Mucosa of rectum (tissue), 2 donors: ENCODE measurements around the gene MCEMP1.

Source experiments
- H3K27ac ChIP-seq, 2 donors: one replicate each; pipeline ENCODE4 v1.7.0; 2013; ENCODE audit warnings: inconsistent platforms in 2 of 2, low read depth in 2 of 2, low read length in 2 of 2
- H3K27me3 ChIP-seq, 2 donors: one replicate each; pipeline ENCODE4 v1.7.0; 2013; ENCODE audit warnings: low read length in 2 of 2; ENCODE audit not compliant: control insufficient read depth in 2 of 2, insufficient read depth in 2 of 2
- H3K36me3 ChIP-seq, 2 donors: one replicate each; pipeline ENCODE4 v1.7.0; 2013; ENCODE audit warnings: low read length in 2 of 2; ENCODE audit not compliant: control insufficient read depth in 2 of 2, insufficient read depth in 2 of 2
- H3K4me1 ChIP-seq, 2 donors: one replicate each; pipeline ENCODE4 v1.7.0; 2013; ENCODE audit warnings: low read length in 2 of 2, mild to moderate bottlenecking in 1 of 2; ENCODE audit not compliant: control insufficient read depth in 2 of 2, insufficient read depth in 2 of 2
- H3K4me3 ChIP-seq, 2 donors: one replicate each; pipeline ENCODE4 v1.7.0; 2013; ENCODE audit warnings: low read length in 2 of 2
- H3K9ac ChIP-seq, 2 donors: one replicate each; pipeline ENCODE4 v1.7.0; 2013; ENCODE audit warnings: low read length in 2 of 2, low read depth in 1 of 2, mild to moderate bottlenecking in 1 of 2
- H3K9me3 ChIP-seq, 2 donors: one replicate each; pipeline ENCODE4 v1.7.0; 2013; ENCODE audit warnings: low read length in 2 of 2; ENCODE audit not compliant: control insufficient read depth in 2 of 2
- donor health status: healthy.
- donor health status: Normal muscosa, but diverticular disease.

The MCEMP1 gene

GRCh38 chr19:7670150-7670783, 6.6 kb upstream of the MCEMP1 start:
- Histone ChIP-seq H3K4me3 (no peak overlapping the region), H3K4me1 (no peaks in the 10 kb centered on the region), H3K36me3 (no peaks in the 10 kb centered on the region), H3K27me3 (peaks cover 12 to 18% of the 10 kb centered on the region in 2 donors), H3K9me3 (no peaks in the 10 kb centered on the region), H3K9ac (no peak overlapping the region), H3K27ac (no peak overlapping the region)

- H3K27me3 ChIP-seq, result peaks cover 12 to 18% of the 10 kb centered on the region in 2 donors
- no peak overlapping the region for H3K4me3 ChIP-seq
- no peak overlapping the region for H3K27ac ChIP-seq
- no peaks in the 10 kb centered on the region for H3K36me3 ChIP-seq
- no peak overlapping the region for H3K9ac ChIP-seq
- no peaks in the 10 kb centered on the region for H3K4me1 ChIP-seq
- no peaks in the 10 kb centered on the region for H3K9me3 ChIP-seq
These were observed 6.1 kb upstream of the MCEMP1 start for GRCh38 chr19:7670790-7671189.

GRCh38 chr19:7672522-7672921, 4.4 kb upstream of the MCEMP1 start:
- Histone ChIP-seq H3K9me3 (no peaks in the 10 kb centered on the region), H3K27ac (no peak overlapping the region), H3K27me3 (peaks cover 13 to 18% of the 10 kb centered on the region in 2 donors), H3K4me1 (no peaks in the 10 kb centered on the region), H3K9ac (no peak overlapping the region), H3K4me3 (no peak overlapping the region), H3K36me3 (no peaks in the 10 kb centered on the region)

- H3K4me3 ChIP-seq, result no peak overlapping the region
- peaks cover 16 to 22% of the 10 kb centered on the region in 2 donors for H3K27me3 ChIP-seq
- H3K27ac ChIP-seq, result no peak overlapping the region
- H3K4me1 ChIP-seq, result peaks cover 1 to 2% of the 10 kb centered on the region in 2 donors
- H3K9me3 ChIP-seq, result no peaks in the 10 kb centered on the region
- H3K36me3 ChIP-seq, result no peaks in the 10 kb centered on the region
- no peak overlapping the region for H3K9ac ChIP-seq
These were observed 2.6 kb upstream of the MCEMP1 start for GRCh38 chr19:7674010-7675005.

GRCh38 chr19:7676376-7676775, 514 bp upstream of the MCEMP1 start:
- Histone ChIP-seq H3K36me3 (no peaks in the 10 kb centered on the region), H3K4me1 (peaks cover 8 to 11% of the 10 kb centered on the region in 2 donors), H3K4me3 (no peak overlapping the region), H3K27me3 (peaks cover 9 to 13% of the 10 kb centered on the region in 2 donors), H3K9ac (no peak overlapping the region), H3K27ac (no peak overlapping the region), H3K9me3 (no peaks in the 10 kb centered on the region)

GRCh38 chr19:7677669-7678311, 900 bp downstream of the MCEMP1 start:
- peaks cover 12 to 14% of the 10 kb centered on the region in 2 donors for H3K4me1 ChIP-seq
- H3K27ac ChIP-seq, result no peak overlapping the region
- peaks cover 3 to 5% of the 10 kb centered on the region in 2 donors for H3K36me3 ChIP-seq
- peaks cover 4 to 13% of the 10 kb centered on the region in 2 donors for H3K27me3 ChIP-seq
- H3K9ac ChIP-seq, result no peak overlapping the region
- no peak overlapping the region for H3K4me3 ChIP-seq
- no peaks in the 10 kb centered on the region for H3K9me3 ChIP-seq

- peaks cover 3 to 12% of the 10 kb centered on the region in 2 donors for H3K36me3 ChIP-seq
- H3K27ac ChIP-seq, result no peak overlapping the region
- peaks cover 4 to 13% of the 10 kb centered on the region in 2 donors for H3K27me3 ChIP-seq
- H3K4me1 ChIP-seq, result peaks cover 12 to 14% of the 10 kb centered on the region in 2 donors
- H3K9ac ChIP-seq, result no peak overlapping the region
- H3K4me3 ChIP-seq, result no peak overlapping the region
- no peaks in the 10 kb centered on the region for H3K9me3 ChIP-seq
These were observed 2.3 kb downstream of the MCEMP1 start for GRCh38 chr19:7678971-7679751.

GRCh38 chr19:7679771-7680605, 3.1 kb downstream of the MCEMP1 start:
- Histone ChIP-seq H3K4me1 (peaks cover 12 to 14% of the 10 kb centered on the region in 2 donors), H3K36me3 (peaks cover 3 to 12% of the 10 kb centered on the region in 2 donors), H3K9me3 (no peaks in the 10 kb centered on the region), H3K9ac (peak overlapping the region; percentile 36 to 56), H3K27me3 (peaks cover 4 to 13% of the 10 kb centered on the region in 2 donors), H3K27ac (no peak overlapping the region), H3K4me3 (peak overlapping the region; percentile 79 to 94)
